ENCODE data around the gene ETV5.

GRCh38 chr3:186117521-186118134 is 8.7 kb upstream of the ETV5 start:
- TF ChIP-seq, protein P1, sequence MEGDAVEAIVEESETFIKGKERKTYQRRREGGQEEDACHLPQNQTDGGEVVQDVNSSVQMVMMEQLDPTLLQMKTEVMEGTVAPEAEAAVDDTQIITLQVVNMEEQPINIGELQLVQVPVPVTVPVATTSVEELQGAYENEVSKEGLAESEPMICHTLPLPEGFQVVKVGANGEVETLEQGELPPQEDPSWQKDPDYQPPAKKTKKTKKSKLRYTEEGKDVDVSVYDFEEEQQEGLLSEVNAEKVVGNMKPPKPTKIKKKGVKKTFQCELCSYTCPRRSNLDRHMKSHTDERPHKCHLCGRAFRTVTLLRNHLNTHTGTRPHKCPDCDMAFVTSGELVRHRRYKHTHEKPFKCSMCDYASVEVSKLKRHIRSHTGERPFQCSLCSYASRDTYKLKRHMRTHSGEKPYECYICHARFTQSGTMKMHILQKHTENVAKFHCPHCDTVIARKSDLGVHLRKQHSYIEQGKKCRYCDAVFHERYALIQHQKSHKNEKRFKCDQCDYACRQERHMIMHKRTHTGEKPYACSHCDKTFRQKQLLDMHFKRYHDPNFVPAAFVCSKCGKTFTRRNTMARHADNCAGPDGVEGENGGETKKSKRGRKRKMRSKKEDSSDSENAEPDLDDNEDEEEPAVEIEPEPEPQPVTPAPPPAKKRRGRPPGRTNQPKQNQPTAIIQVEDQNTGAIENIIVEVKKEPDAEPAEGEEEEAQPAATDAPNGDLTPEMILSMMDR (IDR thresholded peaks at IDR 0.05): no peak
- TF ChIP-seq POLR2A (IDR thresholded peaks at IDR 0.05): no peak

Data from right lobe of liver (tissue), 4 donors.